CD14-positive monocyte (primary cell): Measurements from ENCODE around the gene CCNH. TPM values are rescaled to one million over a fixed set of nuclear protein-coding genes. Genes with fewer than 3 reads are reported as not detected.

Source experiments
- DNase-seq, 3 donors: peaks; one replicate each; pipeline ENCODE4 v3.0.0-alpha.2; 2011 to 2022
- H2AFZ ChIP-seq: 2 replicates; pipeline ENCODE4 v1.6.0; 2012; ENCODE audit warnings: mild to moderate bottlenecking, low read depth, low read length, inconsistent platforms; ENCODE audit not compliant: insufficient read depth, poor library complexity, severe bottlenecking
- H3K27ac ChIP-seq, 2 donors: 1 replicate in 1 of 2; 2 replicates in 1 of 2; pipeline ENCODE4 v1.5.1; 2012 to 2013; ENCODE audit warnings: low read length in 2 of 2, control low read depth in 1 of 2, inconsistent platforms in 1 of 2, low read depth in 1 of 2, mild to moderate bottlenecking in 1 of 2
- H3K27me3 ChIP-seq, 2 donors: one replicate each; pipeline versions ENCODE4 v1.6.0 to v1.6.1; 2011 to 2013; ENCODE audit warnings: low read length in 2 of 2; ENCODE audit not compliant: control insufficient read depth in 2 of 2, insufficient read depth in 2 of 2
- H3K36me3 ChIP-seq, 2 donors: replicated peaks in 1 of 2; 1 replicate in 1 of 2; 2 replicates in 1 of 2; pipeline versions ENCODE4 v1.5.1 to v1.6.1; 2012 to 2013; ENCODE audit warnings: low read length in 2 of 2, control low read depth in 1 of 2, inconsistent platforms in 1 of 2, mild to moderate bottlenecking in 1 of 2; ENCODE audit not compliant: insufficient read depth in 2 of 2, control insufficient read depth in 1 of 2
- H3K4me1 ChIP-seq, 2 donors: 1 replicate in 1 of 2; 2 replicates in 1 of 2; pipeline versions ENCODE4 v1.5.1 to v1.6.1; 2012 to 2013; ENCODE audit warnings: low read length in 2 of 2, control low read depth in 1 of 2, inconsistent platforms in 1 of 2, mild to moderate bottlenecking in 1 of 2, moderate library complexity in 1 of 2; ENCODE audit not compliant: insufficient read depth in 2 of 2, control insufficient read depth in 1 of 2
- H3K4me2 ChIP-seq: replicated peaks from 2 replicates; pipeline ENCODE3; 2012; ENCODE audit warnings: low read length, moderate library complexity, mild to moderate bottlenecking; ENCODE audit not compliant: poor library complexity, severe bottlenecking; ENCODE audit errors: extremely low read depth
- H3K4me3 ChIP-seq, 3 experiments: fragments of 200-600 bp in 1 of 3; sonication (generic) in 1 of 3; replicated peaks in 1 of 3; 1 replicate in 2 of 3; 2 replicates in 1 of 3; pipeline ENCODE4 v1.5.1; 2011 to 2013; ENCODE audit warnings: low read length in 3 of 3, mild to moderate bottlenecking in 3 of 3, control low read depth in 2 of 3, low read depth in 2 of 3, inconsistent platforms in 1 of 3, moderate library complexity in 1 of 3
- H3K79me2 ChIP-seq: 2 replicates; pipeline ENCODE4 v1.6.0; 2012; ENCODE audit warnings: mild to moderate bottlenecking, control low read depth, inconsistent platforms, low read length, moderate library complexity; ENCODE audit not compliant: insufficient read depth
- H3K9ac ChIP-seq: 2 replicates; pipeline ENCODE4 v1.6.0; 2017; ENCODE audit warnings: low read length, mild to moderate bottlenecking; ENCODE audit not compliant: insufficient read depth, poor library complexity, severe bottlenecking
- H3K9me3 ChIP-seq, 2 donors: replicated peaks in 1 of 2; 1 replicate in 1 of 2; 2 replicates in 1 of 2; pipeline versions ENCODE4 v1.5.1 to v1.6.1; 2012 to 2013; ENCODE audit warnings: low read length in 2 of 2, control low read depth in 1 of 2; ENCODE audit not compliant: control insufficient read depth in 1 of 2, insufficient read depth in 1 of 2
- H4K20me1 ChIP-seq: 2 replicates; pipeline ENCODE4 v1.6.0; 2012; ENCODE audit warnings: mild to moderate bottlenecking, low read length, control low read depth, moderate library complexity; ENCODE audit not compliant: insufficient read depth
- H3K27ac Mint-ChIP-seq, 7 donors: one replicate each; pipeline ENCODE4 v1.8.0; 2020; ENCODE audit warnings: mild to moderate bottlenecking in 7 of 7, mixed read lengths in 7 of 7, moderate library complexity in 6 of 7, inconsistent platforms in 2 of 7
- H3K27me3 Mint-ChIP-seq, 3 donors: one replicate each; pipeline ENCODE4 v1.8.0; 2021 to 2022; ENCODE audit warnings: low read depth in 3 of 3, mild to moderate bottlenecking in 3 of 3, mixed read lengths in 3 of 3, moderate library complexity in 3 of 3, inconsistent platforms in 1 of 3
- H3K36me3 Mint-ChIP-seq, 2 donors: one replicate each; pipeline ENCODE4 v1.8.0; 2020; ENCODE audit warnings: mixed read lengths in 2 of 2, inconsistent platforms in 1 of 2, mild to moderate bottlenecking in 1 of 2
- H3K4me1 Mint-ChIP-seq: one replicate; pipeline ENCODE4 v1.8.0; 2020; ENCODE audit warnings: mild to moderate bottlenecking, mixed read lengths
- H3K4me3 Mint-ChIP-seq, 2 donors: one replicate each; pipeline ENCODE4 v1.8.0; 2020; ENCODE audit warnings: mild to moderate bottlenecking in 2 of 2, mixed read lengths in 2 of 2, moderate library complexity in 1 of 2
- H3K9me3 Mint-ChIP-seq, 7 donors: one replicate each; pipeline ENCODE4 v1.8.0; 2020 to 2022; ENCODE audit warnings: mixed read lengths in 7 of 7, mild to moderate bottlenecking in 6 of 7, moderate library complexity in 6 of 7, inconsistent platforms in 2 of 7
- CTCF ChIP-seq: fragments of 200-600 bp; IDR thresholded peaks from one replicate; pipeline ENCODE4 v1.8.0; 2022; ENCODE audit warnings: antibody characterized with exemption, mild to moderate bottlenecking
- WGBS: methylation state at CpG from one replicate; pipeline ENCODE4 v1.1.5; 2013; ENCODE audit warnings: missing lambda C conversion rate; ENCODE audit not compliant: insufficient coverage; 5-methylcytosine and 5-hydroxymethylcytosine counted together
- intact Hi-C, 2 donors: fragments of 100-400 bp; cut with micrococcal nuclease; formaldehyde crosslinking; loops; one replicate each; pipeline versions ENCODE4 v1.15.0 to v1.15.1; 2023
- polyA plus RNA-seq, 3 donors: library from polyadenylated mRNA; depleted of rRNA in 1 of 3; unstranded in 2 of 3; stranded (reverse) in 1 of 3; fragments of 300-500 nt in 2 of 3; fragments of >200 nt in 1 of 3; fragmentation: Illumina TruSeq in 2 of 3; gene quantifications; 1 replicate in 2 of 3; 2 replicates in 1 of 3; pipeline ENCODE4 v1.2.3, GENCODE V29; 2012 to 2021

Gene CCNH
- polyA plus RNA-seq, 3 donors, result 60.3 to 64.0 (median 62.1) TPM

- Mint-ChIP-seq H3K27me3 (no peaks in the 10 kb centered on the region), H3K27ac (peak overlapping the region in 1 of 7 donors; percentile 20), H3K4me3 (no peak overlapping the region), H3K4me1 (peaks cover 16% of the 10 kb centered on the region), H3K9me3 (no peaks in the 10 kb centered on the region), H3K36me3 (peaks cover 33 to 44% of the 10 kb centered on the region in 2 donors)
- Histone ChIP-seq H3K27ac (peak overlapping the region in 1 of 2 donors; percentile 24), H3K4me2 (no peak overlapping the region), H3K36me3 (peaks cover 41 to 70% of the 10 kb centered on the region in 2 donors), H3K27me3 (no peaks in the 10 kb centered on the region), H4K20me1 (peaks cover 23% of the 10 kb centered on the region), H3K79me2 (no peaks in the 10 kb centered on the region), H3K9ac (peak overlapping the region; percentile 17), H2AFZ (no peak overlapping the region), H3K4me1 (peaks cover 12 to 19% of the 10 kb centered on the region in 2 donors), H3K9me3 (no peaks in the 10 kb centered on the region), H3K4me3 (no peak overlapping the region)
- no peak for DNase-seq
- TF ChIP-seq CTCF, result no peak
- WGBS, result no CpG with 5 or more reads among the region's 2 CpGs
- intact Hi-C loops, result no loop called here
These were observed 51.7 kb downstream of the CCNH start for GRCh38 chr5:87361031-87361445.

DNA sequence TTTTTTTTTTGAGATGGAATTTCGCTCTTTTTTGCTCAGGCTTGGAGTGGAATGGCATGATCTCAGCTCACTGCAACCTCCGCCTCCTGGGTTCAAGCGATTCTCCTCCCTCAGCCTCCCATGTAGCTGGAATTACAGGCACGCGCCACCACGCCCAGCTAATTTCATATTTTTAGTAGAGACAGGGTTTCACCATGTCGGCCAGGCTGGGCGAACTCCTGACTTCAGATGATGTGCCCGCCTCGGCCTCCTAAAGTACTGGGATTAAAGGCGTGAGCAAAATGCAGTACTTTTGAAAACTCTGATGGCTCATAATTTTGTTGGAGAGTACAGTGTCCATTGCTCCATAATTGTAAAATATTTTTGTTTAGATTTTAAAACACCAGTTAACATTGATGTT, 52.6 kb downstream of the CCNH start:
- Mint-ChIP-seq H3K9me3 (no peaks in the 10 kb centered on the region), H3K4me3 (no peak overlapping the region), H3K27me3 (no peaks in the 10 kb centered on the region), H3K27ac (no peak overlapping the region), H3K4me1 (peaks cover 16% of the 10 kb centered on the region), H3K36me3 (peaks cover 39 to 49% of the 10 kb centered on the region in 2 donors)
- Histone ChIP-seq H4K20me1 (peaks cover 23% of the 10 kb centered on the region), H3K27ac (no peak overlapping the region), H3K4me2 (no peak overlapping the region), H3K79me2 (no peaks in the 10 kb centered on the region), H3K4me1 (peaks cover 12 to 19% of the 10 kb centered on the region in 2 donors), H3K9ac (no peak overlapping the region), H2AFZ (no peak overlapping the region), H3K36me3 (peaks cover 37 to 70% of the 10 kb centered on the region in 2 donors), H3K27me3 (no peaks in the 10 kb centered on the region), H3K9me3 (no peaks in the 10 kb centered on the region), H3K4me3 (no peak overlapping the region)
- intact Hi-C loops, result no loop called here
- TF ChIP-seq CTCF, result no peak
- DNase-seq, result no peak
- WGBS, result 100% methylated on average over 4 of the region's 11 CpGs
